Renal cortex interstitium (tissue), 11 donors: ENCODE measurements around the gene SLC43A3. TPM values are rescaled to one million over a fixed set of nuclear protein-coding genes. Genes with fewer than 3 reads are reported as not detected.
"Not testable (repeated sequence)": the region's sequence is repeated elsewhere in the genome, so short reads cannot be mapped to it uniquely, and the experiment has no call there.

Source experiments
- DNase-seq, 11 donors: peaks; one replicate each; pipeline ENCODE4 v3.0.0-alpha.2; 2013; ENCODE audit warnings: low read depth in 9 of 11, low spot score in 4 of 11; ENCODE audit errors: extremely low read depth in 1 of 11
- polyA plus RNA-seq, 3 donors: library from polyadenylated mRNA; unstranded; fragments of 120-200 nt; gene quantifications; one replicate each; pipeline ENCODE4 v1.2.1, GENCODE V29; 2013; ENCODE audit not compliant: insufficient read length in 3 of 3

SLC43A3 gene
- polyA plus RNA-seq, 3 donors = 22.0 to 22.2 (median 22.0) TPM

DNA sequence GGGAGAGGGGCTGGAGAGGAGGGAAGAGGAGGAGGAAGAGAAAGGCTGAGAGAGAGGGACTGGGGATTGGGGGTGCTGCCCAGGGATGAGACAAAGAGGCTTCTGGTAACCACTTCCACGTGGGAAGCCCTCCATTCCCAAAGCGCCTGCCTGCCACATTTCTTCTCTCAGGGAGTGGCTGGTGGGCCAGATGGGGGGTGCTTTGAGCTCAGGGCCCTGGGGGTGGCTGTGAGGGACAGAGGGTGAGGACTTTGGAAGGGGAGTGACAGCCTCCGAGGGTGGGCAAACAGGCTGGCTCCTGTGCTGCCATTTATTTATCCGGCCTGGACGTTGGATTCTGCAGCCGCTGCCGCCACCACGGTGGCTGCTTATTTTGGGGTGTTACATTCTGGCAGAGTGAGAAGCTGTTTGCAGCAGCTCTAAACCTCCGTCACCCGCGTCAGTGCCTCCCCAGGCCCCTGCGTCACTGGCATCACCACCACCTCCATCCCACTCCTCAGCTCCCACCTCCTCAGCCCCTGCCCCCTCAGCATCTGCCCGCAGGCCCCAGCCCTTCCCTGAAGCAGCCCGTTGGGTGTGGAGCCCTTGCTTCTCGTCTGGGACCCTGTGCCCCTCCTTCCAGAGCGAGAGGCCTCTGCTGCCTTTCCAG lies 35.0 kb upstream of the SLC43A3 start:
- DNase-seq = no peak

DNA sequence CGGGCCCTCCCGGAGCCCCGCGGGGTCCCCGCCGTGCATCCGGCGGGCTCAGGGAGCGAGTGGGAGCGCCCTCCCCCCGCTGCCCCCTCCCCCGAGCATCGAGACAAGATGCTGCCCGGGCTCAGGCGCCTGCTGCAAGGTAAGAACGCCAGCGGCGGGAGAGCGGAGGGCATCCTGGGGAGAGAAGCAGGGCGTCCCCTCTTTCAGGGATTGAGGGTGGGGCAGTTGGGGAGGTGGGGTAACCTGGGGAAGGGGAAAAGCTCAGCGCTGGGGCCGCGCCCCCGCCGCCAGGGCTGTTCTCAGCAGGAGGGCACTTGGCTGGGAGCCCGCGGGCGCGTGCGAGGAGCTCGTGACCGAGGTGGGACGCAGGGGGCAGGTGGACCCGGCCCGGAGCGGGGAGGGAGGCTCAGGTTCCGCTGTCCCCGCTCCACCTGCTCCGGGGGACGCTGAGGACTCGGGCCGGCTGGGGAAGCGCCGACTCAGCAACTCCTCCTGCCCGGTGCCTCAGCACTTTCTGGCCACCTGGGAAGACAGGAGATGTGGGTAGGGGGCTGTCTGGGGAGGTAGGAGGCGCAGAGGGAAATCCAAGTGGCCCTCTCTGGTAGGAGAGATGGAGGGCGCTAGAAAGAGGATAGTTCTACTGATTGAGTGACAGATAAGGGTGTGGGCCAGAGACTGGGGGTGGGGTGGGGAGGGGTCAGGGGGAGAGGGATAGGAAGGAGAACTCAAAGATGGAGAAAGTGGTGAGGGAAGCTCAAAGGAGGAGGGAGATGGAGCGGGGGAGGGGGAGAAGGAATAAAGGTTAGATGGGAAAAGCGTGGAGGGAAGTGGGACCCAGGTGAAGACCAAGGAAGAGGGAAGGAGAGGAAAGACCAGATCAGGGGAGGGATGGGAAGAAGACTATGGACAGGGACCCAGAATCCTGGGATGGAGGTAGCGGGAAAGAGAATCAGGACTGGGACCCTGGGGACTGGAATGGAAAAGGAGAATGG lies 34.1 kb upstream of the SLC43A3 start:
- no peak for DNase-seq

DNA sequence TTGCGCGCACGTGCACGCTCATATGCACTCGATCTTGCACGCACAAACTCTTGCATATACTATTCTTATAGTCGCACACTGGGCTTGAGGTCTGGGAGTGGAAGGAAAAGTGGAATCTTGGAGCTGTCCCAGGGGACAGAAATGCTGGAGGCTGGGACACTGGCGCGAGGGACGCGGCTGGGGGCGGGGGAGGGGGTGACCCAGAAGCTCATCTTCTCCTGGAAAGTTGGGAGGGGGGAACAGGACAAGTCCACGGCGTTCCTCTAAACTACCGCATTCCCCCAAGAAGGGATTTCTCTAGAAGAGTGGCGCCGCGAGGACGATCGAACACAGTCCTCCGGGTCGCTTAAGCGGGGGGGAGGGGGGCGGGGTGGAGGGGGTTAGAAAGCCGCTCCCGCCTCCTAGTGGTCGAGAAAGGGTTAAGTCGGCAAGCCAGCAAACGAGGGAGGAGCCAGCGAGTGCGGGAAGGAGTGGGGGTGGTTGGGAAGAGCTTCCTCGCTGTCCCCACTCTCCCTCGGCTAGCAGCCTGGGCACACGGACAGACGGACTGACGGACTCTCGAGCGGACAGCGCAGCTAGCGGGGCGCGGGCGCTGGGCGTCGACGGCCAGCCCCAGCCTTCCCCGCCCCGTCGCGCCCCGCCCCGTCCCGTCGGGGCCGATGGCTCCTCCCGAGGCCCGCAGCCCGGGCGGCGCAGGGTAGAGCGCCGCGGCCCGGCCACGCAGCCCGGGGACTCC lies 33.3 kb upstream of the SLC43A3 start, which contains the start of gene RTN4RL2:
Gene RTN4RL2 (plus strand): TSS at position 507 of the 736 bp plus-strand sequence. CDS start 338 bp downstream, outside the sequence.
- no peak for DNase-seq

DNA sequence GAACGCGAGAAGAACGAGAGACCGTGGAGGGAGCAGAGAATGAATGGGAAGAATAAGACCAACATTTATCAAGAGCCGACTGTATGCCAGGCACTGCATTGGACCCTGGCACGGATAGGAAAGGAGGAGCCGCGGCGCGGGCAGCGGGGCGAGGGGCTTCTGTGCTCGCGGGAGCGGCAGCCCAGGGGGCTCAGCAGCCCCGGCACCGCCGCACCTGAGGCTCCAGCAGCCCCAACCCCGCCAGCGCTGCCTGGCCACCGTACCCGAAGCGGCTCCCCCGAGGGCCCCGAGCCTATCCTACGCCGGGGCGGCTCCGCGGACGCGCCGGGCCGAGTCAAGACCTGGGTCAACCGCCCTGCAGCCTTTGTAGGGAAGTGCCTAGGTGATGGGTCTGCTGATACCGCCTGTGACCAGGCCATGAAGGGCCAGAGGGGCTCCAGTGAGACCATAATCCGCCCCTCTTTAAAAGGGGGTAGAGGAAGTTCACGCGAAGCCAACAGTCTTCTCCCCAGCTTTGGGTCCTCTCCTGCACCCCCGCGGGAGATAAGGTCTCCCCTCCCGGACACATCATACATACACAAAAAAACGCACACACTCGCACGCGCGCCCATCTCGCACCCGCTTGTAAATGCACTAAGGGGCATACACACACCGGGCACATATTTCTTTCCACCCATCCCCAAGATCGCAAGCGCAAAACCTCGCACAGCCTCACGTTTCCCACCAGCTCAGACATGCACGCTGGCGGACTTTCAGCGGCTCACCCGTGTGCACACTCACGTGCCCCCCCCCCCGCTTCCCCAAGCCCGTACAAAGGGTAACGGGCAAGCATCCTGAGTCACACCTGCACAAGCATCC lies 32.5 kb upstream of the SLC43A3 start:
- DNase-seq = no peak

DNA sequence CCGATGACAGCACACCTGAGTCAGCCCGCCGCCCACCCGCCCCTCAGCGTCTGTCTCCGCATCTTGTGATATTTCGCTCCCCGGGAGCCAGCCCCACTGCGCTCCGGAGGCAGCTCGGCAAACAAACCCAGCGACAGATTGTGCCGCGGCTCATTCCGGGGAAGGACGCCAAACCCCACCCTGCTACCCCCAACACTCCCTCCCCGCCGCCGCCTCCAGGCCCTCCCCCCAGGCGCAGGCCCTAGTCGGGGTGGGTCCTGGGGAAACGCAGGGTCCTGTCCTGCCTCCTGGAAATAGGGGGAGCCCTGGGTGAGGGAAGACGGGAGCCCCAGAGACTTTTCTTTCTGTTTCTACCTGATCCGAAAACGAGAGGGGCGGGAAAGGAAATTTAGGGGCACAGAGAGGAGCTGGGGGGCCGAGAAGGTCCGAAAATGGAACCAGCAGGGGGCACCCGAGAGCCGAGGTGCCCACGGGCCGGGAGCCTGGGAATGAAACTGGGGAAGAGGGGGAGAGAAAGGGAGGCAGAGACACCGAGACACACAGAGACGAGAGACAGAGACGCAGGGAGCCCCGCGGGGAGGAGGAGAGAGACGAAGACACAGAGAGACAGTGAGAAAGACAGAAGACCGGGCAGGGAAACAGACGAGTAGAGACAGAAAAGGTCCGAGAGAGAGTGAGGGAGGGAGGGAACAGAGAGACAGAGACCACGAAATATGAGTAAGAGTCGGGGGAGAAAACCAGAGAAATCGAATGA lies 31.7 kb upstream of the SLC43A3 start:
- DNase-seq = no peak

DNA sequence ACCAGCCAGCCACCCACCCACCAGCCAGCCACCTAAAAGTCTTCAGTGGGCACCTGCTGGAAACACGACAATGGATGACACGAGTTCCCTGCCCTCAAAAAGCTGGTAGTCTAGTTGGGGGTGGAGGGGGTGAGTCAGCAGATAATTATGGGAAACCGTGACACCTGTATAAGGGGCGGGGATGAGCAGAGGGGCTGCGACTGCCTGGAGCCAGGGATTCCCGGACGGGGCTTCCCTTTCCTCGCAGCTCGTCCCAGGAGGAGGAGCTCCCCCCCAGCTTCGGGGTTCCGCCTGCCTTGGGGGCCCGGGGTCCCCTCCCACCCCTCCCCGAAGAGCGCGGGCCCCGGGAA lies 31.1 kb upstream of the SLC43A3 start:
- DNase-seq = no peak

DNA sequence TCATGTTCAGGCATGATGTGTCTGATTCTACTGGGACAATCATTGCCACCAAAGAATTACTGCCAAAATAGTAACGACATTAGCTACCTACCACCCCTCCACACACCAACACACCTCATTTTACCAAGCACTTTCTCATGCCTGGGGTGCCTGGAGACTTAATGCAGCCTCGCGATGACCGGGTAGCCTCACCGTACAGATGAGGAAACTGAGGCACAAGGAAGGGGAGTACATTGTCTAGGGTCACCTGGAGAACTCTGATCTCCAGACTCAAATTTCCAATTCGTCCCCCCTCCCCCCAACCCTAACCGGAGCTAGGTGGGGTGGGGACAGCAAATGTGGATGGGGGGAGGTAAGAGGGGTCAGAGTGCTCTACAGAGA lies 30.7 kb upstream of the SLC43A3 start:
- no peak for DNase-seq

DNA sequence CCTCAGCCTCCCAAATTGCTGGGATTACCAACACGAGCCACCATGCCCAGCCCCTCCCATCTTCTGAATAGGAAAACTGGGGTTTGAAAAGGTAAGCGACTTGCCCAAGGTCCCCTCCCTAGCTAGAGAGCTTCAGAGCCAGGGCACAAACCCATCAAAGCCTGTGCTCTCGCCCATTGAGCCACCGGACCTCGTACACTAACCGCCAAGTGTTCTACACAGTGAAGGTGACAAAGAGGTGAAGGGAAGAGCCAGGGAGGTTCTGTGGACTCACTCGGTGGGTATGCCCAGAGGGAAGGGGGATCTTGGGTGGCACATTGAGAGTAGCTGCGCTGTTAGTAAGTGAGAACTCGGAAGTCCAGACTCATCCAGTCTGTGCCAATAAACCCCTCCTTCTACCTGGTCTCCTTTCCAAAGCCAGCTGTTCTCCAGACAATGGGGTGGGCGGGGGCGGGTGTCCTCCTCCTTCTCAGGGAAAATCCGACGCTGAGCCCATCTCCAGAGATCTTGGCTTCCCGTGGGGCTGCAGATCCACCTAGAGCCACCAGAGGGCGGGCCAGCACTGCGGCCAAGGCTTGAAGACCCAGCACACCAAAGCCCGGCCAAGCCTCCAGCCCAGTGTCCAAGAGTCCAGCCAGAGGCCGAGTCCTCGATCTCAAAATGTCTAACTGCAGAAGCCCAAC lies 30.2 kb upstream of the SLC43A3 start:
- peak in 9 of 11 donors; percentile 56 to 77 (median 74) for DNase-seq

DNA sequence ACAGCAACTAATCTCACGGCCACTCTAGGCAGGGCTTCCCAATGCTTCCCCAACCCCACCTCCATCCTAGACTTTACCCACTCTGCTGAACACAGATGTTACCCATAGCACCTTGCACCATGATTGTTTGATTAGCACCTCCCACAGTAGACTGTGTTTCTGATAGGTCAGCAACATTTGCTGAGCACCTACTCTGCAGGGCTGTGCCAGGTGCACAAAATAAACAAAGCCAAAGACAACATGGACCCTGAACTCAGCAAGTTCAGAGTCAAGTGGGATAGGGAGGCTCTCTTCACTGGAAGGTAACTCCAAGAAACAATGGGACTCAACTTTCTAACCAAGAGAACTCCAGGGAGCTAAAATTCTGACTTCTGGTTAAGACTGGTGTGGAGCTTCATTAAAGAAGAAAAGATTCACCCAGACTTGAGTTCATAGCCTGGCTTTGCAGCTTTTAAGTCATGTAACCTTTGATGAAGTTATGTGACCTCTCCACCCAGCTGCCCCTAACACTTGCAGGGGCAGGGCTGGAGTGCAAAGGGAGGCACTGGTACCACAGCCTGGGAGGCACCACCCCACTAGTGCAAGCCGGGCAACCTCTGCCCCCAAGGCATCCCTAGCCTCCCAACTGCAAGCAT lies 26.7 kb upstream of the SLC43A3 start:
- DNase-seq = no peak

DNA sequence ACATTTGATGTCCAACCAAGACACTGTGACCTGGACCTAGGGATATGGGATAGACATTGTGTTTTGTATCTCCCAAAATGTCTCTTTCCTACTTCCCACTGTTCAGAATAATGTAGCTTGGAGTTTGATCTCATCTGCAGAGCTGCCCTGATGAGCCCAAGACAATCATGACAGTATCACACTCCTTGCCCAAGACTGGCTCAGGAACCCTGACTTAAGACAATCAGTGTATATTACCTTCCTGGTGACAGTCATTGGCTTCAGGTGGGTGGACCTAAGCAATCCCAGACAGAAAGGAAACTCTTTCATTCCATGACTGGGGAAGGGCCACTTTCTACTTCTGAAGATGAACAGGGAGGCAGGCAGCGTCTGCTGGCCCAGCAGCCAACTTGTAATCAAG lies 19.1 kb upstream of the SLC43A3 start:
- no peak for DNase-seq

DNA sequence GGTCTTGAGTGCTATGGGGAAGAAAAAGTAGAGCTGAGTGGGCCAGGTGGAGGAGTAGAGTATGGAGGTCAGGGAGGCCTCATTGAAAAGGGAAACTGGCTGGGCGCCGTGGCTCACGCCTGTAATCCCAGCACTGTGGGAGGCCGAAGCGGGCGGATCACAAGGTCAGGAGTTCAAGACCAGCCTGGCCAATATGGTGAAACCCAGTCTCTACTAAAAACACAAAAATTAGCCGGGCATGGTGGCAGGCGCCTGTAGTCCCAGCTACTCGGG lies 18.1 kb upstream of the SLC43A3 start:
- DNase-seq = not testable (repeated sequence)

DNA sequence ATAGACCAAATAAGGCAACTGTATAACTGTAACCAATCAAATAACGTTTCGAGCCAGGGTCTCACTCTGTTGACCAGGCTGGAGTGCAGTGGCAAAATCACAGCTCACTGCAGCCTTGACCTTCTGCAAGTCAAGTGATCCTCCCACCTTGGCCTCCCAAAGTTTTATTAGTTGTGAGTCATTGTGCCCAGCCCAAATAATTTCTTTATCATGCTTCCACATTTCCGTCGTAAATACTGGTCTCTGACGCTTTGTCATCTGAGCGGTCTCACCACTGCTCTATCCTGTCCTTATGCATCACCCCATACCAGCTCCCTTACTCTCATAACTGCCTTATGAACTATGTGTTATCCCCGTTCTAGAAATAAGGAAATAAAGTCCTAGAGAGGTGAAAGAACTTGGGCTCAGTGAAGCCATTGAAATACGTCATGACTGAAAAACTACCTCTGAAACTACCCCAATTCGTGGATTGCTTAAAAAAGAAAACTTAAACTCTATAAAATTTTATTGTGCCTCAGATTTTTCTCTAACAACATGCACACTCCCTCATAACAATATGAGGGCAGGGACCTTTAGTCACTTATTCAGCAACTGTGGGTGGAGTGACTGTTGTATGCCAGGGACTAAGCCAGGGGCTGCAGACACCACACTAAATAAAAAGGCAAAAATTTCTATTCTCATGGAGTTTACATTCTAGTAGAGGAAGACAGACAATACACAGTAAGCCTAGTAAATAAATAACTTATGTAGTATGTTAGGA lies 17.6 kb upstream of the SLC43A3 start:
- no peak for DNase-seq

DNA sequence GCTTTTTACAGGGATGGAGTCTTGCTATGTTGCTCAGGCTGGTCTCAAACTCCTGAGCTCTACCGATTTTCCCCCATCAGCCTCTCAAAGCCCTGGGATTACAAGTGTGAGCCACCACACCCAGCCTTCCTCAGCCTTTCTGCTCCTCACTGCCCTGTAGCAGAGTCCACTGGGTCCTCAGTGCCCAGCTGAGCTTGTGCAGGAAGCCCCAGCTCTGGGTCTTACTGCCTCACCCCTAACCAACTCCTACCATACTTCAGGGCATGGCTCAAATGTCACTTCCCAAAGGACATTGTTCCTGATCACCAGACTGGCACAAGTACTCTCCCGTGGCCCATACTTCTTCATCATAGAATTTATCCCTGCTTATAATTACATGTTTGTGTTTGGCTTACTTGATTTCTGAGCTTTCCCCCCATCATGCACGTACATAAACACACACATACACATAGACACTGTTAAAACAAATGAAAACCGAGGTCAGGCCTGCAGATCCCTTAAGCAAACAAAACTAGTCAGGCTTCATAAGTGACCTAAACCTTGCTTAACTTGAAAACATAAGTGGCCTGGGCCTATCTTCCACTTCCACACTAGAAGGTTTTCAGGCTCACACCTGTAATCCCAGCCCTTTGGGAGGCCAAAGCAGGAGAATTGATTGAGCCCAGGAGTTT lies 14.0 kb upstream of the SLC43A3 start:
- no peak for DNase-seq

DNA sequence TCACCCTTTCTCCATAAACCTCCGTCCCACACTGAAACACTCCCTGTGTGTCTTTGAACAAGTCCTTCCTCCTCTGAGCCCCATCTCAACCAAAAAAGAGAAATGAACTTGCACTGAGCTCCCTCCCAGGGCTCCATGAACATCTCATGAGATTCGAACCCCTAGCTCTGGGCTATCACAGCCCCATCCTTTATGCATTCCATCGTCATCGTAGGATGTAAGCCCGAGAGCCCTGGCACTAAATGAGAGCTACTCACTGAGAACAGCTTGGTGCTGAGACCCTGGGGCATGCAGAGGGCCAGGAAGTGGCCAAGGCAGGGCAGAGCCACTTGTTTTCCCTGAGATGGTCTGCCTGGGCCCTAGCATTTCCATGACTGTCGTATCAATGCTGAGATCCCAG lies 12.9 kb upstream of the SLC43A3 start:
- no peak for DNase-seq

DNA sequence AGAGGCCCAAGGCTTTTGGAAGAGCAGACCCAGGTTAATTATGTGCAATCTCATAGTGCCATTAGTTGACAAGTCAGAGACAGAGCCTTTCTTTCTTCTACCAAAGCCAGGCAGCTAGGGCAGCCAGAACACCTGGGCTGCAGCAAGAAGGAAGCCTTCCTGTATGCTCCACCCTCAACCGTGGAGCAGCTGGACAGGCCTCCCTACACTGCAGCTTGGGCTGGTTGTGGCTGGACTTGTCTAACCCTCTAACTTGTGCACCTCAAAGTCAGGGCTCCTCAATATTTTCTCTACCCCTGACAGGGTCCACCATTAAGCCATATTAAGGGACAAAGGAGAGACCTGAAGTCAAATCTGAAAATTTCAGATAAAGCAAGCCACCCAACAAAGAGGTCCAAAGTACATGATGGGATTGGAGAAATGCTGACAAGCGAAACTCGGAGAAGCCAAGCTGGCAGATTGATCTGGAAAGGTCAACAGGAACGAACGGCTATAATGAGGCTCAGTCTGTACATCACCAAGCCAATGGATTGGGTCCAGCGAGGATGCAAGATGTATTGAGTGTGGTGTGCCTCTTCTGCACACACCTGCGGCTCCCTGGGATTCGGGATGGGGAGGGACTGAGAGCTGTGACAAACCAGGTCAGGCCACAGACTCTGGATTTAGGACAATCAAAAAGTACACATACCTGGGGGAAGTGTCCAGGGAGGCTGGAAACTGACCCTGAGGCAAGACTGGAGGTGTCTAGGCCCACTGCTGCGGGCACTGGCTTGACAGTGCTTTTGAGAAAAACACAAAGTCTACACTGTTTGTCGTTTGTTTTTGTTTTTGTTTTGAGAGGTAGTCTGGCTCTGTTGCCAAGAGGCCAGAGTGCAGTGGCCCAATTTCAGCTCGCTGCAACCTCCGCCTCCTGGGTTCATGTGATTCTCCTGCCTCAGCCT lies 11.7 kb upstream of the SLC43A3 start:
- no peak for DNase-seq
